Limb (tissue), 2 donors: ENCODE results near the gene NXPE2.

Experiments
- DNase-seq, 2 donors: peaks; one replicate each; pipeline ENCODE4 v3.0.0-alpha.2; 2016; ENCODE audit errors: extremely low spot score in 2 of 2

NXPE2 gene

DNA sequence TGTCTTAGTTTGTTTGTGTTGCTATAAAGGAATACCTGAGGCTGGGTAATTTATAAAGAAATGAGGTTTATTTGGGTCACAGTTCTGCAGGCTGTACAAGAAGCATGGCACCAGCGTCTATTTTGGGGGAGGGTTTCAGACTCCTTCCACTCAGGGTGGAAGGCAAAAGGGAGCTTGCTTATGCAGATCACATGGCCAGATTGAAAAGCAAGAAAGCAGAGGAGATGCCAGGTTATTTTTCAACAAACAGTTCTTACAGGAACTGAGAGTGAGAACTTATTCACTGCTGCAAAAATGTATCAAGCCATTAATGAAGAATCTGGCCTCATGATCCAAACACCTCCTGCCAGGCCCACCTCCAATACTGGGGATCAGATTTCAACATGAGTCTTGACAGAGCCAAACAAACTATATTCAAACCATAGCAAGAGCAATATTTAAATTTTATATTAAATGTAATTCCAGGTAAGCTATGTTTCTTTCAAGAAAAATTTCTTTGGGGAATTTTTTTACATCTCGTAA is 66.9 kb downstream of the NXPE2 start:
- no peak for DNase-seq

DNA sequence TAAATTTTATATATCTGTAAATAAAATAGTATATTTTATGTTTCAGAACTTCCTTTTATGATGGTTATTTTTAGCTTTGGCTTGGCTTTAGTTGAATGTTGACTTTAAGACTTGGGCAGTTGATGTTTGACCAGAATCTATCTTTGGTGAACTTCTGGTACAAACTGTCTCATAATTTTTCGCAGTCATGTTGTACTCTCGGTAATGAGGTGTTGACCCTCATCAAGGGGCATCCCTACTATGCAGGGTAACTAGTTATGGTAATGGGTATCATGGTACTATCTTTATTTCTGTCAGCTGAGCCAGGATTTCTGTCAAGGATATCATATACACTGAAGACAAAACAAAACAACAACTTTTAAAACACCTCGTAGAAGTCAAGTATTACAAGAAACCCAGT is 67.7 kb downstream of the NXPE2 start:
- no peak for DNase-seq
